PC-9 (cell line): ENCODE measurements around the gene NAA30.

Source experiments
- CTCF ChIP-seq: fragments of 200-600 bp; sonication (generic); conservative IDR thresholded peaks from 2 replicates; pipeline ENCODE4 v1.6.1; 2017; ENCODE audit warnings: mixed run types, antibody characterized with exemption, mild to moderate bottlenecking, moderate library complexity
- EZH2 ChIP-seq: fragments of 200-600 bp; sonication (generic); IDR thresholded peaks from 2 replicates; pipeline ENCODE4 v1.8.0; 2017; ENCODE audit warnings: antibody characterized with exemption, low read depth

- TF ChIP-seq CTCF (no peak), EZH2 (no peak)
Measured at GRCh38 chr14:57400556-57401494, 10.4 kb downstream of the NAA30 start.
